T-helper 1 cell treated with Interleukin-12 subunit alpha and Interleukin-12 subunit beta and Interleukin-4 antibody, amounts not matched to agents 30 ng/mL and 1 ng/mL, for 36 hours (primary cell): ENCODE measurements around the gene OPCML. TPM values are rescaled to one million over a fixed set of nuclear protein-coding genes. Genes with fewer than 3 reads are reported as not detected.

Experiments used
- intact Hi-C: fragments of 100-400 bp; cut with micrococcal nuclease; formaldehyde crosslinking; loops from one replicate; pipeline ENCODE4 v1.15.1; 2024
- total RNA-seq: library from RNA; stranded (reverse); gene quantifications from 2 replicates; pipeline ENCODE4 v1.2.3, GENCODE V29; 2022

OPCML gene
- total RNA-seq, 1 donor from 2014 or later, result 0.02 TPM

DNA sequence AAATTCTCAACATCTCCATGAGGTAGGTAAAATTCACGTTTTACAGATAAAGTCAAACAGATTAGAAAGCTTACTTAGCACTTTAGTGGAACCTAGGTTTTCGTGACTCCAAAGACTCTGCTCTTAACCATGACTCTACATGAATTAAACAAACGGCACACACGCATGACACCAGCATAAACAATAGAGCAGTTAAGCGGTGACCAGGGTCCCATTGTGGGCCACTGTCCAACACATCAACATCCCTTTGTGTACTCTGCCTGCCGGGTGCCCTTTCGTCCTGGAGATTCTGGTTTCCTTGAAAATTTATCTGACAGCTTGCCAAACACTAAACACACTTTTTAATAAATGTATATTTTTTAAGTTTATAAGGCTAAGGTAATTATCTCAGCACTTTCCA lies 941.7 kb downstream of the OPCML start:
- intact Hi-C loops, result no loop called here

- intact Hi-C loops, result no loop called here
Measured at GRCh38 chr11:132589791-132590190, 942.5 kb downstream of the OPCML start.

GRCh38 chr11:132588366-132588765 lies 943.9 kb downstream of the OPCML start:
- intact Hi-C loops, result no loop called here

GRCh38 chr11:132587716-132588115 lies 944.6 kb downstream of the OPCML start:
- intact Hi-C loops, result no loop called here

DNA sequence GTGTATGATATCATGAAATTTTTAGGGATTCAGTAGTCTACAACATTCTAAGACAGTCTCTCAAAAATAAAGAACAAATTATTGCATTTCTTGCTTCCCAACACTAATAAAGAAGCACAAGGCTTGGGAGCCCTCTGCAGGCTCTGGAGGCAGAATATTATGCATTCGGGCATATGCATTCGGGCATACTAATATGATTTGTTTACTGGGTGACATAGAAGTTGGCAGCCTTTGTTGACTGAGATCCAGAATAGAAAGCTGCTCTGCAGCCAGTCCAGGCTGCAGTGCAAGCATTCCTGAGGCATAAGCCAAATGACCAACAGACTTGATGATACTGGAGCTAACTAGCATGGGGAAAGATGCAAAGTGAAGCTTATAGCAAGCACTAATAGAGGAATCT lies 945.5 kb downstream of the OPCML start:
- intact Hi-C loops, result no loop called here

DNA sequence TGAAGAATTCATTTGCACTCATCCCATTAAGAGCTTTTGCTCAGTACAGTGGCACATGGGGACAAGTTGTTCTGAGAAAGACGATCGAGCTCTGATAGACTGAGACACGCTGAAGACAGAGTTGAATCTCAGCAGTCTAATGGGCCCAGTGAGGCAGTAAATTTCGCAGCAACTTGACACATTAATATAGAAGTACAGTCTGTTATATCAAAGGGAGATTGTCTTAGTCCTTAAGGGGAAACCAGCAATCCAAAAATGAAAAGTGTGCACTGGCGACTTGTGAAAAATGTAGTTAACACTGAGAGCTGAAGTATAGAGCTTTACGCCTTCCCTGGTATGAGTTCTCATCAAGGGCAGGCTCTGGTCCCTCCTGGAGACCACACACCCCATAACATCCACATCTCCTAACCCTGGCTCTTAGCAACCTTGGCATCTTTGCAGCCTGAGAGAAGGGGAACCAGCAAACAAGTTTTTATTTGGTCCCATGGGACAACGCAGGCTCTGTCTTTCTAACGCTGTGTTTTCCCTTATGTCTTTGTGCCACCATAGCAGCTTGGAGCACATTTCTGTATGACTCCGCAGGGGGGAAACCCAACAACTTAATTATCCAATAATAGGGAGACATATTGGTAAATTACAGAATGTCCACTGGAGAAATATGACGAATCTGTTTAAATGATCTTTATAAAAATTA lies 952.5 kb downstream of the OPCML start:
- intact Hi-C loops, result no loop called here

GRCh38 chr11:132579136-132579535 lies 953.2 kb downstream of the OPCML start:
- intact Hi-C loops, result no loop called here

DNA sequence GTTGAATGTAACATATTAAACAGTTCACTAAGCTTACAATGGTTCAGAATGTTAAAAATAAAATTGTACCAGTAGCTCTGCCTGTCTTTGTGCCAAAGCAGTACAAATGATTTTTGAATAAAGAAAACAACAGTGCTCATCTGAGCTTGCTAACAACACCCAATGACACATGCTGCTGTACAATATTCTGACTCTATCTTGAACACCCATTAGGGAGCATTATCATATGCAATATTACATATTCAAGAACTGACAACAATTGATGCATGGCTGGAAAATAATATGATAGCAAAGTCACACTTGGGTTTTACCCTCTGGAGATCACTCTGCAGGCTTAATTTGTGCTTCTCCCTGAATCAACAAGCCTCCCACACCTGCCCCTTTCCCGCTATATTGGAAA lies 953.7 kb downstream of the OPCML start:
- intact Hi-C loops, result no loop called here

- intact Hi-C loops, result no loop called here
Measured at GRCh38 chr11:132576706-132577105, 955.6 kb downstream of the OPCML start.

DNA sequence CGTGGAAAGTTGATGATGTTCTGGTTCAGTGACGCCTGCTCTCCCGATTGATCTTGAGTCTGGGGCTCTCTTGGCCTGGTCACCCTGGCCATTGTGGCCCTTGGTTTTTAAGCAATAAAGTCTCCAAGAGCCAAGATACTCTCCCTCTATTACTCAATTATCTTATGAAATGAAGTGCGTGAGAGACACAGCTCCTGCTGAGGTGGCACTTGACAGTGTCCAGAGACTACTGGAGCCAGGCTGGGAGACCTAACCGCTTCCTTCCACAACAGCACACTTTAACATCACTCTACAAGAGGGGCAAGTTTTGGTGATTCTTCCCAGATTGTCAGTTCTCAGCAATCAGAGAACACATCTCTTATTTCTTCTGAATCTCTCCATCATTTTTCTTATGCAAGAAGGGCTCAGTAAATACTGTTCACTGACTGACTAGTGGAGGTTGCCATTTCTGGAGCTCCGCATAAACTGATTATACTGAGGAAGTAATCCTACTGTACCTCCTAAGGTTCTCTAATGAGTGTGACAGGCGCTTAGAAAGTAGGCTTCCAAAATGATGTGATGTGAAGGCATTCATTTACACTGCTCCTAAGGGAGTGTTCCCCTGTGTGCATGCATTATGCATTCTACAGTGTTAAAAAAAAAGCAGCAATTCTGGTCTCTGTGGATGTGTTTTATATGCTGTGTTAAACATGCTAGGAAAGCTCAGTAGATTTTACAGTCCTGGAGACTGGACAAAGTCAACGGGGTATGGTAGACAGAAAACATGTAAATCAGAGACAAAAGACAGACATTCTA lies 968.0 kb downstream of the OPCML start:
- intact Hi-C loops, result no loop called here

DNA sequence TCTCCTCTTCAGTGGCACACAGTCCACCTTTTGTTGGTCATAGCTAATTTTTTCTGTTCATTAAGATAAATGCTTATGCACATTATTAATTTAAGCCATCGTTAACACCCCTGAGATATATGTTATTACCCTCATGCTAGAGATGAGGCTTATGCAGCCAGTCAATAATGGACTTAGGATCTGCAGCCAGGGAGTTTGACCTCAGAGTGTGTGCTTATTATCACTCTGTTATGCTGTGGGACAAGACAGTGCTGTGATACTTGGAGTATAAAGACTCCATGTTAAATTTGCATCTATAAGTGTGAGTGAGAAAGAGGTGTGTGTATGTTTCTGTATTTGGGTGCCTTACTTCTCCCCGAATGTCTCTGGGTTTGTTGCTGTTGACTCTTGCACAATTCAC lies 969.3 kb downstream of the OPCML start:
- intact Hi-C loops, result no loop called here

DNA sequence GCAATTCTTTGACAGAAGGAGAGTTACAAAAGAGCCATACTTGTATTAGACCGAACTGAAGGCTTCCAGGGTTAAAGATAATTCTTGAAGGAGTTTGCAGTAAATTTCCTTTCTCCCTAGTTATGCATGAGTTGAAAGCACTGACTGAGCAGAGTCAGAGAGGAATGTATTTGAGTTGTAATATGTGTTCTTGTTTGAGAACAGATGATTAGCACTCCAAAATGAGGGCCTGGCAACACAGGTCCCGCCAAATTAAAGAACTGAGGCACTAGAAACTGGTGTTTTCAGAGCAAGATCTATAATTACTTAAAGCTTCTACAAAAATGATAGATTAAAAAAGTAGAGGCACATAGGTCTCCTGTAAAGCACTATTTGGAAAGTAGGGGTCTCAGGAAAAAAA lies 970.4 kb downstream of the OPCML start:
- intact Hi-C loops, result no loop called here

GRCh38 chr11:132559331-132560036 lies 972.8 kb downstream of the OPCML start:
- intact Hi-C loops, result no loop called here

- intact Hi-C loops, result no loop called here
Measured at GRCh38 chr11:132556316-132556715, 976.0 kb downstream of the OPCML start.

DNA sequence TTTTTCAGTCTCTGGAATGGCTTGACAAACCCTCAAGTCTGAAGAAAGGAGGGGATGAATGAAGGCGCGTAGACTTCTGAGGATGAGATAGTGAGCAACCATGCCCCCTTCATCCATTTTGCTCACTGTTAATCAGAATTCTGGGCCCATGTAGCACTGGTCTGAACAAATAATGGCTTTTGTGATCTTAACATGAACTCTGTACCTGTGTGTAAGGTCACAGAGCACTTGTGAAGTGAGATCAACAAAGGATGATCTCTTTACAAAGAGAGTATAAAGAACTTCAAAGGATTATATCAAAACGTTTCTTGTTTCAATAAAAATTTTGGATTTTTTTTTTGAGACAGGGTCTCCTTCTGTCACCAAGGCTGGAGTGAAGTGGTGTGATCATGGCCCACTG lies 976.7 kb downstream of the OPCML start:
- intact Hi-C loops, result no loop called here

GRCh38 chr11:132551016-132551415 lies 981.3 kb downstream of the OPCML start:
- intact Hi-C loops, result no loop called here

- intact Hi-C loops, result no loop called here
Measured at GRCh38 chr11:132549561-132549960, 982.7 kb downstream of the OPCML start.

- intact Hi-C loops, result no loop called here
Measured at GRCh38 chr11:132549001-132549400, 983.3 kb downstream of the OPCML start.

- intact Hi-C loops, result no loop called here
Measured at GRCh38 chr11:132544007-132544406, 988.3 kb downstream of the OPCML start.

- intact Hi-C loops, result no loop called here
Measured at GRCh38 chr11:132541794-132542193, 990.5 kb downstream of the OPCML start.

GRCh38 chr11:132540581-132540980 lies 991.7 kb downstream of the OPCML start:
- intact Hi-C loops, result no loop called here
